NB4 (cell line): ENCODE data around the gene DCDC2B.

Experiments used
- MYC ChIP-seq: IDR thresholded peaks from 2 replicates; pipeline ENCODE4 v1.6.1; 2011; ENCODE audit warnings: low read depth, low read length
- POLR2A ChIP-seq: IDR thresholded peaks from 2 replicates; pipeline ENCODE4 v1.6.1; 2011; ENCODE audit warnings: mild to moderate bottlenecking; ENCODE audit not compliant: insufficient read length; ENCODE audit errors: extremely low read depth
- TF ChIP-seq, protein P1 (sequence below): IDR thresholded peaks from one replicate; pipeline ENCODE4 v1.5.1; 2012; ENCODE audit warnings: low read depth, low read length
- TF ChIP-seq, protein P2 (sequence below): IDR thresholded peaks from 2 replicates; pipeline ENCODE4 v1.6.1; 2011; ENCODE audit warnings: low read depth, low read length

DNA sequence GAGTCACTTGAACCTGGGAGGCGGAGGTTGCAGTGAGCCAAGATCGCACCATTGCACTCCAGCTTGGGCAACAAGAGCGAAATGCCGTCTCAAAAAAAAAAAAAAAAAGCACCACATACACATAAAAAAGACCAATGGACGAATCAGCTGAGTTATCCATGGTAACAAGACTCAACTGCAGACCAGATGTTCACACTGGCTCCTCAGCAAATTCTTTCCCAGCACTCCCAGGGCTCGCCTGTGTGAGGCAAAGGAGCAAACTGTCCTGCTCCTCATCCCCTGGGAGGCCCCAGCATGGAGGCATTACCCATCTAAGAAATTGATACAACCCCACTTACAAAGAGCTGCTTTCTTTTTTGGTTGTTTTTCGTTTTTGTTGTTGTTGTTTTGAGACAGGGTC, 10.1 kb downstream of the DCDC2B start:
- TF ChIP-seq POLR2A (no peak), MYC (no peak)
- TF ChIP-seq, protein P1, sequence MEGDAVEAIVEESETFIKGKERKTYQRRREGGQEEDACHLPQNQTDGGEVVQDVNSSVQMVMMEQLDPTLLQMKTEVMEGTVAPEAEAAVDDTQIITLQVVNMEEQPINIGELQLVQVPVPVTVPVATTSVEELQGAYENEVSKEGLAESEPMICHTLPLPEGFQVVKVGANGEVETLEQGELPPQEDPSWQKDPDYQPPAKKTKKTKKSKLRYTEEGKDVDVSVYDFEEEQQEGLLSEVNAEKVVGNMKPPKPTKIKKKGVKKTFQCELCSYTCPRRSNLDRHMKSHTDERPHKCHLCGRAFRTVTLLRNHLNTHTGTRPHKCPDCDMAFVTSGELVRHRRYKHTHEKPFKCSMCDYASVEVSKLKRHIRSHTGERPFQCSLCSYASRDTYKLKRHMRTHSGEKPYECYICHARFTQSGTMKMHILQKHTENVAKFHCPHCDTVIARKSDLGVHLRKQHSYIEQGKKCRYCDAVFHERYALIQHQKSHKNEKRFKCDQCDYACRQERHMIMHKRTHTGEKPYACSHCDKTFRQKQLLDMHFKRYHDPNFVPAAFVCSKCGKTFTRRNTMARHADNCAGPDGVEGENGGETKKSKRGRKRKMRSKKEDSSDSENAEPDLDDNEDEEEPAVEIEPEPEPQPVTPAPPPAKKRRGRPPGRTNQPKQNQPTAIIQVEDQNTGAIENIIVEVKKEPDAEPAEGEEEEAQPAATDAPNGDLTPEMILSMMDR, result no peak
- TF ChIP-seq, protein P2, sequence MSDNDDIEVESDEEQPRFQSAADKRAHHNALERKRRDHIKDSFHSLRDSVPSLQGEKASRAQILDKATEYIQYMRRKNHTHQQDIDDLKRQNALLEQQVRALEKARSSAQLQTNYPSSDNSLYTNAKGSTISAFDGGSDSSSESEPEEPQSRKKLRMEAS, result no peak
